Dermis microvascular lymphatic vessel endothelial cell (primary cell): ENCODE measurements around the gene DENND2A. TPM values are rescaled to one million over a fixed set of nuclear protein-coding genes. Genes with fewer than 3 reads are reported as not detected.

Experiments
- DNase-seq, 2 donors: peaks; one replicate each; pipeline versions ENCODE4 v3.0.0 to v3.0.0-alpha.2; 2010; ENCODE audit warnings: low read depth in 2 of 2
- total RNA-seq: library from RNA; depleted of rRNA; stranded (reverse); fragments of >200 nt; gene quantifications from 2 replicates; pipeline ENCODE4 v1.2.1, GENCODE V29; 2014

DENND2A gene
- total RNA-seq, 1 donor from 2014 or later = 0.64 TPM

GRCh38 chr7:140475747-140476333, 164.8 kb downstream of the DENND2A start:
- DNase-seq = peak; percentile 22 to 53

Other genes starting within 250 kb of the DENND2A start
- 46.5 and 72.7 TPM in 2 replicates for gene SLC37A3, start 242.3 kb downstream of the DENND2A start, total RNA-seq
- gene RAB19, start 236.8 kb downstream of the DENND2A start, total RNA-seq = 0.26 TPM in 1 of 2 replicates, not detected in the other
- gene MKRN1, start 161.3 kb downstream of the DENND2A start, total RNA-seq = 35.4 and 38.6 TPM in 2 replicates
- gene ADCK2, start 32.1 kb upstream of the DENND2A start, total RNA-seq = 27.6 and 32.5 TPM in 2 replicates
- gene NDUFB2, start 55.9 kb upstream of the DENND2A start, total RNA-seq = 119 and 146 TPM in 2 replicates